Body of pancreas (tissue), 4 donors: ENCODE measurements around the gene DOK3.

Source experiments
- CTCF ChIP-seq, 7 experiments: fragments of 450-650 bp in 4 of 7; fragments of 200-600 bp in 3 of 7; sonication (generic) in 3 of 7; IDR thresholded peaks; one replicate each; pipeline ENCODE4 v1.5.1; 2016 to 2019; ENCODE audit warnings: antibody characterized with exemption in 7 of 7
- POLR2A ChIP-seq, 3 donors: fragments of 450-650 bp; IDR thresholded peaks; one replicate each; pipeline ENCODE4 v1.6.1; 2016; ENCODE audit warnings: antibody characterized with exemption in 3 of 3, mild to moderate bottlenecking in 2 of 3

GRCh38 chr5:177546258-177546741 is 36.7 kb upstream of the DOK3 start:
- peak in 1 of 7 experiments; percentile 10 for TF ChIP-seq CTCF (IDR thresholded peaks at IDR 0.05)
- TF ChIP-seq POLR2A (IDR thresholded peaks at IDR 0.05) = no peak
